Fibroblast of the aortic adventitia (primary cell): ENCODE measurements around the gene FAAH. TPM values are rescaled to one million over a fixed set of nuclear protein-coding genes. Genes with fewer than 3 reads are reported as not detected.

ENCODE experiments used
- DNase-seq: peaks from one replicate; pipeline ENCODE4 v3.0.0-alpha.2; 2010; ENCODE audit warnings: low read depth
- H3K4me3 ChIP-seq: 2 replicates; pipeline ENCODE4 v1.5.1; 2011; ENCODE audit warnings: low read depth, mild to moderate bottlenecking, control low read depth, low read length, moderate library complexity
- CTCF ChIP-seq: IDR thresholded peaks from 2 replicates; pipeline ENCODE4 v1.5.1; 2011; ENCODE audit warnings: mild to moderate bottlenecking, low read length, control low read depth, inconsistent platforms; ENCODE audit not compliant: insufficient read depth
- total RNA-seq: library from RNA; depleted of rRNA; stranded (reverse); fragments of >200 nt; gene quantifications from 2 replicates; pipeline ENCODE4 v1.2.3, GENCODE V29; 2012; ENCODE audit warnings: low replicate concordance

Gene FAAH
- total RNA-seq, 1 donor = 0.18 TPM

GRCh38 chr1:46461809-46462448, 67.8 kb downstream of the FAAH start:
- no peak for DNase-seq
- no peak for TF ChIP-seq CTCF
- H3K4me3 ChIP-seq = no peak overlapping the region

Other genes with a start within 250 kb of the FAAH start
- gene TSPAN1, start 219.2 kb upstream of the FAAH start, total RNA-seq = 0.81 TPM in 1 of 2 replicates, not detected in the other
- gene P3R3URF, start 217.8 kb upstream of the FAAH start, total RNA-seq = not detected in 2 replicates
- 5.6 and 43.2 TPM in 2 replicates for gene POMGNT1, start 195.9 kb upstream of the FAAH start, total RNA-seq
- gene LURAP1, start 191.0 kb upstream of the FAAH start, total RNA-seq = 3.4 and 6.5 TPM in 2 replicates
- gene RAD54L, start 146.6 kb upstream of the FAAH start, total RNA-seq = 0.90 and 9.7 TPM in 2 replicates
- gene LRRC41, start 90.7 kb upstream of the FAAH start, total RNA-seq = 40.9 and 66.4 TPM in 2 replicates
- gene UQCRH, start 90.6 kb upstream of the FAAH start, total RNA-seq = 595 and 603 TPM in 2 replicates
- gene NSUN4, start 53.5 kb upstream of the FAAH start, total RNA-seq = 15.9 and 20.6 TPM in 2 replicates
- gene DMBX1, start 95.5 kb downstream of the FAAH start, total RNA-seq = not detected in 2 replicates
- gene KNCN, start 157.3 kb downstream of the FAAH start, total RNA-seq = not detected in 2 replicates
- gene MKNK1, start 210.0 kb downstream of the FAAH start, total RNA-seq = 15.4 and 17.7 TPM in 2 replicates
- 4.4 and 7.0 TPM in 2 replicates for gene MOB3C, start 222.5 kb downstream of the FAAH start, total RNA-seq